ENCODE data around the gene PRSS12. TPM values are rescaled to one million over a fixed set of nuclear protein-coding genes. Genes with fewer than 3 reads are reported as not detected.

The PRSS12 gene
- total and polyA plus RNA-seq, 2 experiments from 2014 or later: 10.0 to 33.6 TPM

GRCh38 chr4:118351851-118352827 lies 664 bp downstream of the PRSS12 start:
- Histone ChIP-seq H3F3A (ENCODE audit: insufficient read depth) (0 out of 2 replicates have a peak, but pooled peaks cover 13% of the 10 kb centered on the region), H3K27ac (no peak overlapping the region), H3K9ac (peak overlapping the region; percentile 76), H3K9me2 (ENCODE audit: insufficient read depth) (no peaks in the 10 kb centered on the region), H3K27me3 (replicated peaks; ENCODE audit: insufficient read depth) (no peaks in the 10 kb centered on the region), H3K79me2 (ENCODE audit: insufficient read depth) (no peaks in the 10 kb centered on the region), H3K4me2 (ENCODE audit: unreplicated experiment) (peak overlapping the region; percentile 80), H3K4me1 (ENCODE audit: insufficient read depth) (peaks cover 18% of the 10 kb centered on the region; the same call in 1 of the 2 replicates), H2AFZ (peak overlapping the region; percentile 98), H3K4me3 (peak overlapping the region; percentile 77), H3K9me3 (ENCODE audit: low read depth) (no peaks in the 10 kb centered on the region), H4K20me1 (ENCODE audit: insufficient read depth) (no peaks in the 10 kb centered on the region), H3K36me3 (ENCODE audit: low read depth) (no peaks in the 10 kb centered on the region)
- in situ Hi-C loops (cut with MboI): no loop called here
- no peak for TF ChIP-seq EZH2phosphoT487 (IDR thresholded peaks at IDR 0.05; ENCODE audit: insufficient read depth, low read depth)
- TF ChIP-seq EZH2 (IDR thresholded peaks at IDR 0.05; ENCODE audit: insufficient read depth, poor library complexity, severe bottlenecking): no peak
- WGBS, 2 experiments (ENCODE audit: low coverage in 1 of 2, low lambda C conversion rate in 2 of 2, missing lambda C conversion rate in 2 of 2): 15 to 26% methylated on average over 38 to 74 of the region's 82 CpGs
- DNase-seq: peak; percentile 50

GRCh38 chr4:118350961-118351360 lies 1.8 kb downstream of the PRSS12 start:
- Histone ChIP-seq H3K27me3 (replicated peaks; ENCODE audit: insufficient read depth) (no peaks in the 10 kb centered on the region), H3K79me2 (ENCODE audit: insufficient read depth) (no peaks in the 10 kb centered on the region), H3K27ac (no peak overlapping the region), H3K9ac (no peak overlapping the region), H2AFZ (no peak overlapping the region), H3K36me3 (ENCODE audit: low read depth) (no peaks in the 10 kb centered on the region), H3K4me1 (ENCODE audit: insufficient read depth) (peaks cover 19% of the 10 kb centered on the region), H3K9me2 (ENCODE audit: insufficient read depth) (no peaks in the 10 kb centered on the region), H3K4me2 (ENCODE audit: unreplicated experiment) (peak overlapping the region; percentile 80), H4K20me1 (ENCODE audit: insufficient read depth) (no peaks in the 10 kb centered on the region), H3K4me3 (peak overlapping the region; percentile 77), H3K9me3 (ENCODE audit: low read depth) (no peaks in the 10 kb centered on the region), H3F3A (ENCODE audit: insufficient read depth) (0 out of 2 replicates have a peak, but pooled peaks cover 13% of the 10 kb centered on the region)
- in situ Hi-C loops (cut with MboI): no loop called here
- WGBS, 2 experiments (ENCODE audit: low coverage in 1 of 2, low lambda C conversion rate in 2 of 2, missing lambda C conversion rate in 2 of 2): 68 to 75% methylated on average over 3 of the region's 3 CpGs
- no peak for TF ChIP-seq EZH2phosphoT487 (IDR thresholded peaks at IDR 0.05; ENCODE audit: insufficient read depth, low read depth)
- TF ChIP-seq EZH2 (IDR thresholded peaks at IDR 0.05; ENCODE audit: insufficient read depth, poor library complexity, severe bottlenecking): no peak
- DNase-seq: no peak

- H3K27ac ChIP-seq: no peak overlapping the region
- no peaks in the 10 kb centered on the region for H3K27me3 ChIP-seq (replicated peaks; ENCODE audit: insufficient read depth)
- H3K36me3 ChIP-seq (ENCODE audit: low read depth): no peaks in the 10 kb centered on the region
- H3K4me3 ChIP-seq: no peak overlapping the region
- 0 out of 2 replicates have a peak, but pooled peaks cover 13% of the 10 kb centered on the region for H3F3A ChIP-seq (ENCODE audit: insufficient read depth)
- no peaks in the 10 kb centered on the region for H3K9me3 ChIP-seq (ENCODE audit: low read depth)
- TF ChIP-seq EZH2 (IDR thresholded peaks at IDR 0.05; ENCODE audit: insufficient read depth, poor library complexity, severe bottlenecking): no peak
- TF ChIP-seq EZH2phosphoT487 (IDR thresholded peaks at IDR 0.05; ENCODE audit: insufficient read depth, low read depth): no peak
- no peak overlapping the region for H3K9ac ChIP-seq
- WGBS, 2 experiments (ENCODE audit: low coverage in 1 of 2, low lambda C conversion rate in 2 of 2, missing lambda C conversion rate in 2 of 2): 96 to 98% methylated on average over 5 of the region's 5 CpGs
- no peaks in the 10 kb centered on the region for H3K79me2 ChIP-seq (ENCODE audit: insufficient read depth)
- H2AFZ ChIP-seq: no peak overlapping the region
- no peaks in the 10 kb centered on the region for H3K9me2 ChIP-seq (ENCODE audit: insufficient read depth)
- H3K4me1 ChIP-seq (ENCODE audit: insufficient read depth): peaks cover 30% of the 10 kb centered on the region
- H3K4me2 ChIP-seq (ENCODE audit: unreplicated experiment): no peak overlapping the region
- in situ Hi-C loops (cut with MboI): loop anchor here (5.0 kb wide), 1 partner anchor 67 kb away; no protein-coding TSS in a partner anchor
- H4K20me1 ChIP-seq (ENCODE audit: insufficient read depth): no peaks in the 10 kb centered on the region
- DNase-seq: no peak
These were observed 3.9 kb downstream of the PRSS12 start for GRCh38 chr4:118348886-118349285.

DNA sequence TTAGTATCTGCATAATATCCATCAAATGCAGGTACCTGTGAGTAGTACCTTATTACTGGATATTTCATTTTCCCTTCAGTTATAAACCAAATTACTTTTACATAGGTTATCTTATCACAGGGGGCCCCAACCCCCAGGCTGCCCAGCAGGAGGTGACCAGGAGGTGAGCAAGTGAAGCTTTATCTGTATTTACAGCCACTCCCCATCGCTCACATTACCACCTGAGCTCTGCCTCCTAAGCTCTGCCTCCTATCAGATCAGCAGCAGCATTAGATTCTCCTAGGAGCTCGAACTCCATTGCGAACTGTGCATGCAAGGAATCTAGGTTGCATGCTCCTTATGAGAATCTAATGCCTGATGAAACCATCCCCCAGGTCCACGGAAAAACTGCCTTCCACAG lies 6.3 kb downstream of the PRSS12 start:
- no peak overlapping the region for H3K4me2 ChIP-seq (ENCODE audit: unreplicated experiment)
- TF ChIP-seq EZH2 (IDR thresholded peaks at IDR 0.05; ENCODE audit: insufficient read depth, poor library complexity, severe bottlenecking): no peak
- no peak for TF ChIP-seq EZH2phosphoT487 (IDR thresholded peaks at IDR 0.05; ENCODE audit: insufficient read depth, low read depth)
- peaks cover 20% of the 10 kb centered on the region for H3K4me1 ChIP-seq (ENCODE audit: insufficient read depth)
- no peaks in the 10 kb centered on the region for H3K27me3 ChIP-seq (replicated peaks; ENCODE audit: insufficient read depth)
- no peak for DNase-seq
- H3K9ac ChIP-seq: no peak overlapping the region
- H3F3A ChIP-seq (ENCODE audit: insufficient read depth): 0 out of 2 replicates have a peak, but pooled peaks cover 2% of the 10 kb centered on the region
- H3K79me2 ChIP-seq (ENCODE audit: insufficient read depth): no peaks in the 10 kb centered on the region
- no peaks in the 10 kb centered on the region for H3K9me3 ChIP-seq (ENCODE audit: low read depth)
- no peaks in the 10 kb centered on the region for H3K36me3 ChIP-seq (ENCODE audit: low read depth)
- no peak overlapping the region for H3K4me3 ChIP-seq
- no peaks in the 10 kb centered on the region for H4K20me1 ChIP-seq (ENCODE audit: insufficient read depth)
- H3K9me2 ChIP-seq (ENCODE audit: insufficient read depth): no peaks in the 10 kb centered on the region
- H2AFZ ChIP-seq: no peak overlapping the region
- H3K27ac ChIP-seq: no peak overlapping the region
- in situ Hi-C loops (cut with MboI): loop anchor here (5.0 kb wide), 1 partner anchor 64 kb away; no protein-coding TSS in a partner anchor
- WGBS, 2 experiments (ENCODE audit: low coverage in 1 of 2, low lambda C conversion rate in 2 of 2, missing lambda C conversion rate in 2 of 2): 95 to 99% methylated on average over 4 of the region's 4 CpGs
